ENCODE measurements around the gene TMIE.

The TMIE gene

GRCh38 chr3:46664188-46664970 lies 36.8 kb upstream of the TMIE start:
- Histone ChIP-seq H3K4me1 (ENCODE audit: control insufficient read depth, insufficient read depth, low read length) (no peaks in the 10 kb centered on the region), H3K36me3 (ENCODE audit: control insufficient read depth, insufficient read depth, low read length) (no peaks in the 10 kb centered on the region)

GRCh38 chr3:46664971-46665762 lies 36.0 kb upstream of the TMIE start:
- no peak overlapping the region for H3K4me3 ChIP-seq (ENCODE audit: low read length)
- H3K4me1 ChIP-seq (ENCODE audit: control insufficient read depth, insufficient read depth, low read length) = no peaks in the 10 kb centered on the region
- H3K27me3 ChIP-seq (ENCODE audit: control insufficient read depth, insufficient read depth, low read length) = peaks cover 9% of the 10 kb centered on the region
- no peaks in the 10 kb centered on the region for H3K36me3 ChIP-seq (ENCODE audit: control insufficient read depth, insufficient read depth, low read length)
- H3K9me3 ChIP-seq (ENCODE audit: control insufficient read depth, low read length) = no peaks in the 10 kb centered on the region
- H3K9ac ChIP-seq (ENCODE audit: low read length) = no peak overlapping the region

More at GRCh38 chr3:46664188-46664970, 36.8 kb upstream of the TMIE start:
- Histone ChIP-seq H3K9me3 (ENCODE audit: control insufficient read depth, low read length) (no peaks in the 10 kb centered on the region), H3K9ac (ENCODE audit: low read length) (no peak overlapping the region), H3K27me3 (ENCODE audit: control insufficient read depth, insufficient read depth, low read length) (peaks cover 9% of the 10 kb centered on the region), H3K4me3 (ENCODE audit: low read length) (no peak overlapping the region)

GRCh38 chr3:46665763-46666452 lies 35.3 kb upstream of the TMIE start:
- Histone ChIP-seq H3K9me3 (ENCODE audit: control insufficient read depth, low read length) (no peaks in the 10 kb centered on the region), H3K4me1 (ENCODE audit: control insufficient read depth, insufficient read depth, low read length) (no peaks in the 10 kb centered on the region), H3K27me3 (ENCODE audit: control insufficient read depth, insufficient read depth, low read length) (peaks cover 9% of the 10 kb centered on the region), H3K9ac (ENCODE audit: low read length) (no peak overlapping the region), H3K4me3 (ENCODE audit: low read length) (no peak overlapping the region), H3K36me3 (ENCODE audit: control insufficient read depth, insufficient read depth, low read length) (no peaks in the 10 kb centered on the region)

GRCh38 chr3:46666453-46666845 lies 34.7 kb upstream of the TMIE start:
- Histone ChIP-seq H3K4me3 (ENCODE audit: low read length) (no peak overlapping the region), H3K9ac (ENCODE audit: low read length) (no peak overlapping the region), H3K4me1 (ENCODE audit: control insufficient read depth, insufficient read depth, low read length) (no peaks in the 10 kb centered on the region), H3K9me3 (ENCODE audit: control insufficient read depth, low read length) (no peaks in the 10 kb centered on the region), H3K36me3 (ENCODE audit: control insufficient read depth, insufficient read depth, low read length) (no peaks in the 10 kb centered on the region), H3K27me3 (ENCODE audit: control insufficient read depth, insufficient read depth, low read length) (peaks cover 9% of the 10 kb centered on the region)

- no peak overlapping the region for H3K9ac ChIP-seq (ENCODE audit: low read length)
- H3K4me3 ChIP-seq (ENCODE audit: low read length) = no peak overlapping the region
- H3K9me3 ChIP-seq (ENCODE audit: control insufficient read depth, low read length) = no peaks in the 10 kb centered on the region
- H3K27me3 ChIP-seq (ENCODE audit: control insufficient read depth, insufficient read depth, low read length) = peaks cover 9% of the 10 kb centered on the region
- H3K4me1 ChIP-seq (ENCODE audit: control insufficient read depth, insufficient read depth, low read length) = no peaks in the 10 kb centered on the region
- H3K36me3 ChIP-seq (ENCODE audit: control insufficient read depth, insufficient read depth, low read length) = no peaks in the 10 kb centered on the region
These were observed 34.1 kb upstream of the TMIE start for GRCh38 chr3:46667061-46667621.

- Histone ChIP-seq H3K9me3 (ENCODE audit: control insufficient read depth, low read length) (no peaks in the 10 kb centered on the region), H3K9ac (ENCODE audit: low read length) (no peak overlapping the region), H3K27me3 (ENCODE audit: control insufficient read depth, insufficient read depth, low read length) (peaks cover 9% of the 10 kb centered on the region)
These were observed 33.5 kb upstream of the TMIE start for GRCh38 chr3:46667657-46668056.

GRCh38 chr3:46668116-46668515 lies 33.1 kb upstream of the TMIE start:
- Histone ChIP-seq H3K36me3 (ENCODE audit: control insufficient read depth, insufficient read depth, low read length) (no peaks in the 10 kb centered on the region), H3K4me3 (ENCODE audit: low read length) (no peak overlapping the region), H3K4me1 (ENCODE audit: control insufficient read depth, insufficient read depth, low read length) (no peaks in the 10 kb centered on the region), H3K9ac (ENCODE audit: low read length) (no peak overlapping the region), H3K9me3 (ENCODE audit: control insufficient read depth, low read length) (no peaks in the 10 kb centered on the region), H3K27me3 (ENCODE audit: control insufficient read depth, insufficient read depth, low read length) (peaks cover 9% of the 10 kb centered on the region)

More at GRCh38 chr3:46667657-46668056, 33.5 kb upstream of the TMIE start:
- no peak overlapping the region for H3K4me3 ChIP-seq (ENCODE audit: low read length)
- no peaks in the 10 kb centered on the region for H3K36me3 ChIP-seq (ENCODE audit: control insufficient read depth, insufficient read depth, low read length)
- no peaks in the 10 kb centered on the region for H3K4me1 ChIP-seq (ENCODE audit: control insufficient read depth, insufficient read depth, low read length)

- H3K4me3 ChIP-seq (ENCODE audit: low read length) = no peak overlapping the region
- no peaks in the 10 kb centered on the region for H3K4me1 ChIP-seq (ENCODE audit: control insufficient read depth, insufficient read depth, low read length)
- H3K27me3 ChIP-seq (ENCODE audit: control insufficient read depth, insufficient read depth, low read length) = peaks cover 9% of the 10 kb centered on the region
- no peak overlapping the region for H3K9ac ChIP-seq (ENCODE audit: low read length)
- H3K36me3 ChIP-seq (ENCODE audit: control insufficient read depth, insufficient read depth, low read length) = no peaks in the 10 kb centered on the region
- no peaks in the 10 kb centered on the region for H3K9me3 ChIP-seq (ENCODE audit: control insufficient read depth, low read length)
These were observed 32.6 kb upstream of the TMIE start for GRCh38 chr3:46668591-46668990.

GRCh38 chr3:46669191-46669999 lies 31.8 kb upstream of the TMIE start:
- H3K9me3 ChIP-seq (ENCODE audit: control insufficient read depth, low read length) = no peaks in the 10 kb centered on the region
- H3K4me1 ChIP-seq (ENCODE audit: control insufficient read depth, insufficient read depth, low read length) = no peaks in the 10 kb centered on the region
- no peak overlapping the region for H3K4me3 ChIP-seq (ENCODE audit: low read length)
- no peak overlapping the region for H3K9ac ChIP-seq (ENCODE audit: low read length)
- H3K36me3 ChIP-seq (ENCODE audit: control insufficient read depth, insufficient read depth, low read length) = no peaks in the 10 kb centered on the region
- peaks cover 9% of the 10 kb centered on the region for H3K27me3 ChIP-seq (ENCODE audit: control insufficient read depth, insufficient read depth, low read length)

GRCh38 chr3:46670000-46670890 lies 30.9 kb upstream of the TMIE start:
- H3K4me3 ChIP-seq (ENCODE audit: low read length) = no peak overlapping the region
- no peaks in the 10 kb centered on the region for H3K9me3 ChIP-seq (ENCODE audit: control insufficient read depth, low read length)
- no peaks in the 10 kb centered on the region for H3K4me1 ChIP-seq (ENCODE audit: control insufficient read depth, insufficient read depth, low read length)
- peaks cover 9% of the 10 kb centered on the region for H3K27me3 ChIP-seq (ENCODE audit: control insufficient read depth, insufficient read depth, low read length)
- H3K36me3 ChIP-seq (ENCODE audit: control insufficient read depth, insufficient read depth, low read length) = no peaks in the 10 kb centered on the region
- no peak overlapping the region for H3K9ac ChIP-seq (ENCODE audit: low read length)
